H54 (cell line): ENCODE results near the gene LIMS1.
A peak's percentile ranks its signal among the peaks of the same experiment; 100 is the strongest.

Experiments used
- DNase-seq: peaks from one replicate; pipeline ENCODE4 v3.0.0; 2011; ENCODE audit warnings: low spot score, mixed read lengths; ENCODE audit not compliant: insufficient read length
- FAIRE-seq: peaks from 3 replicates; lab custom pipeline; 2011; peaks lifted over from hg19 to GRCh38; lab: Jason Lieb, UNC
- POLR2A ChIP-seq: IDR thresholded peaks from 2 replicates; pipeline ENCODE4 v1.6.1; 2011; ENCODE audit warnings: low read depth, mild to moderate bottlenecking, low read length

The LIMS1 gene

GRCh38 chr2:108560895-108561530, 26.7 kb downstream of the LIMS1 start:
- DNase-seq = no peak
- FAIRE-seq = no peak
- no peak for TF ChIP-seq POLR2A

GRCh38 chr2:108562274-108562673, 28.0 kb downstream of the LIMS1 start:
- no peak for FAIRE-seq
- DNase-seq = no peak
- no peak for TF ChIP-seq POLR2A

GRCh38 chr2:108564510-108564909, 30.2 kb downstream of the LIMS1 start:
- no peak for FAIRE-seq
- TF ChIP-seq POLR2A = no peak
- no peak for DNase-seq

- DNase-seq = no peak
- no peak for FAIRE-seq
- TF ChIP-seq POLR2A = no peak
These were observed 31.6 kb downstream of the LIMS1 start for GRCh38 chr2:108565778-108566375.

- DNase-seq = no peak
- FAIRE-seq = peak; percentile 79
- TF ChIP-seq POLR2A = no peak
These were observed 36.1 kb downstream of the LIMS1 start for GRCh38 chr2:108570416-108570815.

GRCh38 chr2:108571286-108571685, 37.0 kb downstream of the LIMS1 start:
- TF ChIP-seq POLR2A = no peak
- FAIRE-seq = no peak
- no peak for DNase-seq

GRCh38 chr2:108573061-108573460, 38.8 kb downstream of the LIMS1 start:
- peak; percentile 41 for FAIRE-seq
- TF ChIP-seq POLR2A = no peak
- DNase-seq = no peak

GRCh38 chr2:108574332-108574731, 40.1 kb downstream of the LIMS1 start:
- FAIRE-seq (no peak), DNase-seq (no peak)
- no peak for TF ChIP-seq POLR2A

GRCh38 chr2:108575132-108575966, 41.1 kb downstream of the LIMS1 start:
- FAIRE-seq (peak; percentile 38), DNase-seq (peak; percentile 44)
- TF ChIP-seq POLR2A = no peak

GRCh38 chr2:108577099-108577498, 42.8 kb downstream of the LIMS1 start:
- FAIRE-seq (no peak), DNase-seq (no peak)
- no peak for TF ChIP-seq POLR2A

GRCh38 chr2:108579623-108580022, 45.4 kb downstream of the LIMS1 start:
- TF ChIP-seq POLR2A = no peak
- DNase-seq (no peak), FAIRE-seq (no peak)

GRCh38 chr2:108580050-108580449, 45.8 kb downstream of the LIMS1 start:
- no peak for TF ChIP-seq POLR2A
- FAIRE-seq = no peak
- DNase-seq = no peak

- DNase-seq (peak; percentile 49), FAIRE-seq (peak; percentile 92)
- no peak for TF ChIP-seq POLR2A
These were observed 49.7 kb downstream of the LIMS1 start for GRCh38 chr2:108583903-108584520.

- no peak for TF ChIP-seq POLR2A
These were observed 51.2 kb downstream of the LIMS1 start for GRCh38 chr2:108585436-108585835.

More at GRCh38 chr2:108585436-108585835, 51.2 kb downstream of the LIMS1 start:
- no peak for DNase-seq
- no peak for FAIRE-seq
